ENCODE data around the gene TTK. TPM values are rescaled to one million over a fixed set of nuclear protein-coding genes. Genes with fewer than 3 reads are reported as not detected.

The TTK gene
- total and polyA plus RNA-seq, 2 experiments from 2014 or later = 50.7 to 79.6 TPM

- no peak for TF ChIP-seq REST (IDR thresholded peaks at IDR 0.05; ENCODE audit: unreplicated experiment)
- TF ChIP-seq CREB1 (CRISPR knock-in tag; IDR thresholded peaks at IDR 0.05; ENCODE audit: low read depth) = no peak
- no peak for TF ChIP-seq ZNF114 (CRISPR knock-in tag; IDR thresholded peaks at IDR 0.05)
- no peak for TF ChIP-seq JUNB (IDR thresholded peaks at IDR 0.05; ENCODE audit: unreplicated experiment)
- no peak for TF ChIP-seq NANOG (IDR thresholded peaks at IDR 0.05; ENCODE audit: borderline replicate concordance)
- TF ChIP-seq EZH2 (IDR thresholded peaks at IDR 0.05; ENCODE audit: low read depth, unreplicated experiment) = no peak
- no peak for TF ChIP-seq ZNF331 (CRISPR knock-in tag; IDR thresholded peaks at IDR 0.05; ENCODE audit: low read depth)
Observed at GRCh38 chr6:80020381-80021120, 16.1 kb downstream of the TTK start (continued).

- H3K4me2 ChIP-seq = no peak overlapping the region
- Mint-ChIP-seq H3K36me3 (ENCODE audit: low read depth) (peaks cover 62% of the 10 kb centered on the region), H3K4me1 (no peaks in the 10 kb centered on the region), H3K27me3 (ENCODE audit: insufficient read depth, low read depth, poor library complexity) (no peaks in the 10 kb centered on the region), H3K9me3 (no peaks in the 10 kb centered on the region), H3K4me3 (no peak overlapping the region), H3K27ac (no peak overlapping the region)
- no peak for DNase-seq (ENCODE audit: low spot score)
- H3K4me3 ChIP-seq = no peak overlapping the region
- H2AFZ ChIP-seq = no peak overlapping the region
- no peaks in the 10 kb centered on the region for H3K9me2 ChIP-seq (ENCODE audit: insufficient read depth)
- TF ChIP-seq STAT1 (IDR thresholded peaks at IDR 0.05; ENCODE audit: unreplicated experiment) (no peak), ZNF114 (CRISPR knock-in tag; IDR thresholded peaks at IDR 0.05) (no peak), ETS1 (IDR thresholded peaks at IDR 0.05) (no peak), EZH2 (IDR thresholded peaks at IDR 0.05; ENCODE audit: low read depth, unreplicated experiment) (no peak), CREB1 (CRISPR knock-in tag; IDR thresholded peaks at IDR 0.05; ENCODE audit: low read depth) (no peak), EZH2phosphoT487 (IDR thresholded peaks at IDR 0.05; ENCODE audit: unreplicated experiment) (no peak), JUNB (IDR thresholded peaks at IDR 0.05; ENCODE audit: unreplicated experiment) (no peak)
- no peak overlapping the region for H3K27ac ChIP-seq (ENCODE audit: low read depth)
- no peaks in the 10 kb centered on the region; the same call in 1 of the 2 replicates for H4K20me1 ChIP-seq (replicated peaks; ENCODE audit: insufficient read depth)
- peaks cover 25% of the 10 kb centered on the region for H3K36me3 ChIP-seq (ENCODE audit: insufficient read depth)
- H3F3A ChIP-seq (replicated peaks; ENCODE audit: low read depth) = no peaks in the 10 kb centered on the region
- 0 out of 2 replicates have a peak, but pooled peaks cover 10% of the 10 kb centered on the region for H3K79me2 ChIP-seq (replicated peaks; ENCODE audit: insufficient read depth)
- H3K27me3 ChIP-seq (ENCODE audit: insufficient read depth) = no peaks in the 10 kb centered on the region
- no peak for ATAC-seq
- no peaks in the 10 kb centered on the region for H3K4me1 ChIP-seq (ENCODE audit: insufficient read depth)
Observed at GRCh38 chr6:80021131-80021530, 16.7 kb downstream of the TTK start.
